Measurements from ENCODE around the gene MUSTN1. TPM values are rescaled to one million over a fixed set of nuclear protein-coding genes. Genes with fewer than 3 reads are reported as not detected.

Gene MUSTN1
- total and polyA plus RNA-seq, 2 of the 13 experiments (the other 11 are each of a cell fraction or from before 2014, with no cell fraction given) = 0.84 to 1.4 TPM

- TF ChIP-seq, protein P1, sequence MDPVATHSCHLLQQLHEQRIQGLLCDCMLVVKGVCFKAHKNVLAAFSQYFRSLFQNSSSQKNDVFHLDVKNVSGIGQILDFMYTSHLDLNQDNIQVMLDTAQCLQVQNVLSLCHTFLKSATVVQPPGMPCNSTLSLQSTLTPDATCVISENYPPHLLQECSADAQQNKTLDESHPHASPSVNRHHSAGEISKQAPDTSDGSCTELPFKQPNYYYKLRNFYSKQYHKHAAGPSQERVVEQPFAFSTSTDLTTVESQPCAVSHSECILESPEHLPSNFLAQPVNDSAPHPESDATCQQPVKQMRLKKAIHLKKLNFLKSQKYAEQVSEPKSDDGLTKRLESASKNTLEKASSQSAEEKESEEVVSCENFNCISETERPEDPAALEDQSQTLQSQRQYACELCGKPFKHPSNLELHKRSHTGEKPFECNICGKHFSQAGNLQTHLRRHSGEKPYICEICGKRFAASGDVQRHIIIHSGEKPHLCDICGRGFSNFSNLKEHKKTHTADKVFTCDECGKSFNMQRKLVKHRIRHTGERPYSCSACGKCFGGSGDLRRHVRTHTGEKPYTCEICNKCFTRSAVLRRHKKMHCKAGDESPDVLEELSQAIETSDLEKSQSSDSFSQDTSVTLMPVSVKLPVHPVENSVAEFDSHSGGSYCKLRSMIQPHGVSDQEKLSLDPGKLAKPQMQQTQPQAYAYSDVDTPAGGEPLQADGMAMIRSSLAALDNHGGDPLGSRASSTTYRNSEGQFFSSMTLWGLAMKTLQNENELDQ (CRISPR knock-in tag; IDR thresholded peaks at IDR 0.05; ENCODE audit: borderline replicate concordance) = no peak
- no peak for TF ChIP-seq ZIK1 (CRISPR knock-in tag; IDR thresholded peaks at IDR 0.05; ENCODE audit: borderline replicate concordance, low read depth)
- TF ChIP-seq ZBTB42 (CRISPR knock-in tag; IDR thresholded peaks at IDR 0.05) = no peak
- 0 out of 2 replicates have a peak, but pooled peaks have one; percentile 26 for TF ChIP-seq HDAC1 (CRISPR knock-in tag; IDR thresholded peaks at IDR 0.05)
- TF ChIP-seq GATAD1 (CRISPR knock-in tag; IDR thresholded peaks at IDR 0.05) = 0 out of 2 replicates have a peak, but pooled peaks have one; percentile 30
- no peak for TF ChIP-seq HOXA3 (CRISPR knock-in tag; IDR thresholded peaks at IDR 0.05)
- TF ChIP-seq, protein P2, sequence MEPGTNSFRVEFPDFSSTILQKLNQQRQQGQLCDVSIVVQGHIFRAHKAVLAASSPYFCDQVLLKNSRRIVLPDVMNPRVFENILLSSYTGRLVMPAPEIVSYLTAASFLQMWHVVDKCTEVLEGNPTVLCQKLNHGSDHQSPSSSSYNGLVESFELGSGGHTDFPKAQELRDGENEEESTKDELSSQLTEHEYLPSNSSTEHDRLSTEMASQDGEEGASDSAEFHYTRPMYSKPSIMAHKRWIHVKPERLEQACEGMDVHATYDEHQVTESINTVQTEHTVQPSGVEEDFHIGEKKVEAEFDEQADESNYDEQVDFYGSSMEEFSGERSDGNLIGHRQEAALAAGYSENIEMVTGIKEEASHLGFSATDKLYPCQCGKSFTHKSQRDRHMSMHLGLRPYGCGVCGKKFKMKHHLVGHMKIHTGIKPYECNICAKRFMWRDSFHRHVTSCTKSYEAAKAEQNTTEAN (CRISPR knock-in tag; conservative IDR thresholded peaks at IDR 0.05) = no peak
- TF ChIP-seq SAFB2 (CRISPR knock-in tag; IDR thresholded peaks at IDR 0.05; ENCODE audit: borderline replicate concordance, low read depth) = 0 out of 2 replicates have a peak, but pooled peaks have one; percentile 43
- 0 out of 2 replicates have a peak, but pooled peaks have one; percentile 0 for TF ChIP-seq FOSL2 (CRISPR knock-in tag; IDR thresholded peaks at IDR 0.05)
- TF ChIP-seq CTCF (CRISPR knock-in tag; IDR thresholded peaks at IDR 0.05) = peak; percentile 87
- peak; percentile 30; the same call in 1 of the 2 replicates for TF ChIP-seq ELF3 (CRISPR knock-in tag; IDR thresholded peaks at IDR 0.05)
- TF ChIP-seq LCORL (IDR thresholded peaks at IDR 0.05) = no peak
- TF ChIP-seq LCORL (CRISPR knock-in tag; IDR thresholded peaks at IDR 0.05) = peak; percentile 84
- TF ChIP-seq ZSCAN29 (CRISPR knock-in tag; conservative IDR thresholded peaks at IDR 0.05) = no peak
- 0 out of 2 replicates have a peak, but pooled peaks have one; percentile 55 for TF ChIP-seq KLF6 (CRISPR knock-in tag; IDR thresholded peaks at IDR 0.05)
- TF ChIP-seq ZNF549 (CRISPR knock-in tag; IDR thresholded peaks at IDR 0.05) = no peak
- no peak for TF ChIP-seq ZBTB25 (CRISPR knock-in tag; IDR thresholded peaks at IDR 0.05)
- 0 out of 2 replicates have a peak, but pooled peaks have one; percentile 30 for TF ChIP-seq PHF8 (CRISPR knock-in tag; IDR thresholded peaks at IDR 0.05)
- no peak for TF ChIP-seq ZNF543 (CRISPR knock-in tag; IDR thresholded peaks at IDR 0.05)
- TF ChIP-seq, protein P3, sequence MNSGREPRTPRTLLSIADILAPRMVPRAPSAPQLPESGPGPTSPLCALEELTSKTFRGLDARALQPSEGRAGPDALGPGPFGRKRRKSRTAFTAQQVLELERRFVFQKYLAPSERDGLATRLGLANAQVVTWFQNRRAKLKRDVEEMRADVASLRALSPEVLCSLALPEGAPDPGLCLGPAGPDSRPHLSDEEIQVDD (CRISPR knock-in tag; IDR thresholded peaks at IDR 0.05; ENCODE audit: borderline replicate concordance) = no peak
- no peak for TF ChIP-seq ZSCAN22 (CRISPR knock-in tag; IDR thresholded peaks at IDR 0.05)
- TF ChIP-seq SAP130 (CRISPR knock-in tag; IDR thresholded peaks at IDR 0.05; ENCODE audit: low read depth) = peak; percentile 51
- no peak for TF ChIP-seq SOX13 (IDR thresholded peaks at IDR 0.05)
- TF ChIP-seq SOX13 (CRISPR knock-in tag; conservative IDR thresholded peaks at IDR 0.05 in 1 of 2, IDR thresholded peaks at IDR 0.05 in 1 of 2) = no peak
These were observed 42.4 kb downstream of the MUSTN1 start (continued) for GRCh38 chr3:52792413-52792812.
